ENCODE measurements around the gene COTL1.

Gene COTL1

GRCh38 chr16:84596801-84597527 lies 20.9 kb downstream of the COTL1 start:
- no peak for DNase-seq (ENCODE audit: low read depth in 2 of 2)

- no peak for DNase-seq (ENCODE audit: low read depth in 2 of 2)
Observed at GRCh38 chr16:84596161-84596560, 21.7 kb downstream of the COTL1 start.

- no peak for DNase-seq (ENCODE audit: low read depth in 2 of 2)
Observed at GRCh38 chr16:84595052-84595481, 22.8 kb downstream of the COTL1 start.

DNA sequence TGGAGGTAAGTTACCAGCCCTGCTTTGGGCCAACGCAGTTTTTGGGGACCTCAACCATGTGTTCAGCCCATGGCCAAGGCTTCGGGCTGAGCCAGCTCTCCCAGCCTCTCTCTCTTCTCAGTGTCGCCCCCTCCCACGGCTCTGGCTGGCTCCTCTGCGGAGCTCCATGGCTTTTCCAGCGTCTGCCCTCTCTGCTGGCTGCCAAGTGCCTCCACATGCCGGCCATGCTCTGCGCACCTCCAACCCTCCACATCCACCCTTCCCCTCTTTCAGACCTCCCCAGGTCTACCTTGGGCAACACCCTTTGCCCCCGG lies 23.2 kb downstream of the COTL1 start:
- no peak for DNase-seq (ENCODE audit: low read depth in 2 of 2)

DNA sequence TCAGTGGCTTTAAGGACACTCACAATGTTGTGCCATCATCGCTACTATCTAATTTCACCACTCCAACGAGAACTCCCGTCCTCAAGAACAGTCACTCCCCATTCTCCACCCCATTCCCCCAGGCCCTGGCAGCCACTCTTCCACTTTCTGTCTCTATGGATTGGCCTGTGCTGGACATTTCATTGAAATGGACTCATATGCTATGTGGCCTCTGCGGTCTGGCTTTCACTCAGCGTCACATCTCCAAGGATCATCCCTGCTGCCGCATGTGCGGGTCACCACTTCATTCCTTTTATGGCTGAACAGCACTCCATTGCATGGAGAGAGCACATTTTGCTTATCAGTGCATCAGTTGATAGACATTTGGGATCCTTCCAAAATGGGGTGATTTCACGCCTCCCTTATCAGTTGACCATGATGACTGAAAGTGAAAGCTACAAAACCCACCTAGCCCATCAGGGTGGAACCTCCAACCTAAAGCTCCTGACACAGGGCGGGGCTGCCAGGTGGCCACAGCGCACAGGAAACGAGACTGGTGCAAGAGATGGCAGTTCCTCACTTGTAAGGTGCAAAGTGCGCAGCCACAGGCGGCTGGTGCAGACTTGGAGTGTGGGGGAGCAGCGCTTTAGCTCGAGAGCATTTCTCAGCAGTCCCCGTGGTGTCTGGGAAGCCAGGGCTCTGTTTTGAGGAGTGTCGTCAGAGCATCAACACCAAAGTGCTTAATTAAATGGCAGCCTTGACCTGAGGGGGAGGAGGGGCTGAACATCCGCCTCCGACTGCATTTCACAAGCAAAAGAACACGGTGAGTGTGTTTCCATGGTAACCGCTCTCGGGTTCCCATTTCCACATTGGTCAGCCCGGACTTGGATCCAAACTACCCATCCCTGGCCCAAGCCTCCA lies 23.8 kb downstream of the COTL1 start:
- peak in 1 of 2 donors; percentile 43 for DNase-seq (ENCODE audit: low read depth in 2 of 2)

- no peak for DNase-seq (ENCODE audit: low read depth in 2 of 2)
Observed at GRCh38 chr16:84592718-84593117, 25.2 kb downstream of the COTL1 start.

DNA sequence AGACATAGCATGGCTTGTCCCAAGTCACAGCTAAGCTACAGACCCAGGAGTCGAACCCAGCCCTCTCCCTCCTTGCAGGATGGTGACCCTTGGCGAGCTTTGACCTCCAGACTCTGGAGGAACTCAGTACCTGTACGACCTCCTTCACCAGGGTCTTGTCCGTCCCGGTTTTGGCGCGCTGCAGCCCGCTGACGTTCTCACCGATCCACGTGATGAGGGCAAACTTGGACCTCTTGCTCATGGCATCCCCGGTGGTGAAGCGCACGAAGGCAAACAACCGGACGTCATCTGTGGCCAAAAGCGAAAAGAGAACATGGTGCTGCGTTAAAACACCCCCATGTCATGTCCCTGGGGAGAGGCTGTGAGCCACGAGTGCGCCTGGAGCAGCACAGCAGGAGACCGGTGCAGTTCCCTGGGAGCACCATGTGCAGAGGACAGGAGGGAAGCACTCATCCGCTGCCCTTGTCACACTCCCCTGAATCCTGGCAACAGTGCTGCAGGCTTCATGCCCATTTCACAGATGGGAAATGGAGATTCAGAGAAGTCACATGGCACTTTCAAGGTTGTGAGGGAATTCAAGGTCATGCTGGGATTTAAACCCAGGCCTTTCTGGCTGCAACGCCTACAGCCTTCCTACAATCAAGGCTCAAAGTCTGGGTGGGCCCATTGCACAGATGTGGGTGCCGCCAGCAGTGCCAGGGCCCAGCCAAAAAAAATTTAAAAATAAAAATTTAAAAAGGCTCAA lies 27.7 kb downstream of the COTL1 start:
- DNase-seq (ENCODE audit: low read depth in 2 of 2) = no peak

DNA sequence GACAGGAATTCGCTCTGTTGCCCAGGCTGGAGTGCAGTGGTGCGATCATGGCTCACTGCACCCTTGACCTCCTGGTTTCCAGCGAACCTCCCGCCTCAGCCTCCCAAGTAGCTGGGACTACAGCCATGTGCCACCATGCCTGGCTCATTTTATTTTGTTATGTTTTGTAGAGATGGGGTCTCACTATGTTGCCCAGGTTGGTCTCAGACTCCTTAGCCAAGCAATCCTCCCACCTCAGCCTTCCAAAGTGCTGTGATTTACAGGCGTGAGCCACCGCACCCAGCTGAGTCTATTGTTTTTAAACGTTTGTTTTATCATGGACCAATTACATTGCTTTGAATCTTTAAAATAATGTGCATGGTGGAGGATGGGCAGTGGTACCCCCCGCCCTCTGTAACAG lies 28.9 kb downstream of the COTL1 start:
- DNase-seq (ENCODE audit: low read depth in 2 of 2) = no peak

DNA sequence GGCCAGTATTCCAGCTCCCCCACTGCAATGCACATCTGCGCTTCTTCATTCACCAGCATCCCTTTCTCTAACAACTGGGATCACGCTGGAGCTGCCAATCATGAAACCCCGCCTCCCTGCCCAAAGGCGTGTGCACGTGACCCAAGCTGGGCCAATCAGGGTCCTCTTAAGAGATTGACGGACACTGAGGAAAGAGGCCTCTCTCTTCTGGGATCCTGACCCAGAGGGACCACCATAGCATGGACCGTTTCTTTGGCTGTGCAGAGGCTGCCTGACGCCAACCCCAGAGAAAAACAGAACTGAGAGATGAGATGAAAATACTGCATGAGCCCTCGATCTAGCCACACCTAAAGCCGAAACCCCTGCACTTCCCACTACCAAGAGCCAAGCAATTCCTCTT lies 32.0 kb downstream of the COTL1 start:
- DNase-seq (ENCODE audit: low read depth in 2 of 2) = no peak

DNA sequence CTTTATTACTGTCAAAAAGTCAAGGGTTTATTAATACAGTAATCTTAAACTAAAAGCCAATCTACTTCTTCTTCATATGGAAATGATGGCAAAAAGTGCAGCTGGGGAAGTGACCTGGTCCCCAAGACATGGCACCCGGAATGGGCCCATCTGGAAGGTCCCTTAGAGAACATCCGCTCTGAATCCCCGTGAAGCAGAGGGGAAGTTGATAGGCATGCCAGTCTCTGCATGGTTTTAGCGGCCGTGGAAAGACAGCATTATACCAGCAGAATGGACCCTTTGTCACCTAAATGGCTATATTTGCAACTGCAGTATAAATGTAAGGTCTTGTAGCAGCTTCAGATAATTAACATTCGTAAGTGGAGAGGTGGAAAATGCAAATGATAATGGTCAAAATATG lies 32.4 kb downstream of the COTL1 start:
- no peak for DNase-seq (ENCODE audit: low read depth in 2 of 2)

DNA sequence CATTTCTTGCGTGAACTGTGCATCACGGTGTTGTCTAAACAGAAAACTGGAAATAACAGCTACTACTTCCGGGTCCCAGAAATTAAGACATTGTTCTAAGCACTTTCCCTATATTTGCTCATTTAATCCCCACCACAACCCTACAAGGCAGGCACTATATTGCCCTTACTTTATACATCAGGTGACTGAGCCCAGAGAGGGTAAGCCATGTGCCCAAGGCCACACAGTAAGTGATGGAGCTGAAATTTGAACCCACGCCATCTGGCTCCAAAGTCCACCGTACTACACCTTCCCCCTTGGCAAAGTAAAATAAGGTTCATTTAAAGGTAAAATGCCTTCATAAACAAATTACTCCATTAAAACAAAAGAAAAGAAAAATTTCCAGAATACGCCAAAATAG lies 33.2 kb downstream of the COTL1 start:
- no peak for DNase-seq (ENCODE audit: low read depth in 2 of 2)

GRCh38 chr16:84583995-84584394 lies 33.9 kb downstream of the COTL1 start:
- no peak for DNase-seq (ENCODE audit: low read depth in 2 of 2)

DNA sequence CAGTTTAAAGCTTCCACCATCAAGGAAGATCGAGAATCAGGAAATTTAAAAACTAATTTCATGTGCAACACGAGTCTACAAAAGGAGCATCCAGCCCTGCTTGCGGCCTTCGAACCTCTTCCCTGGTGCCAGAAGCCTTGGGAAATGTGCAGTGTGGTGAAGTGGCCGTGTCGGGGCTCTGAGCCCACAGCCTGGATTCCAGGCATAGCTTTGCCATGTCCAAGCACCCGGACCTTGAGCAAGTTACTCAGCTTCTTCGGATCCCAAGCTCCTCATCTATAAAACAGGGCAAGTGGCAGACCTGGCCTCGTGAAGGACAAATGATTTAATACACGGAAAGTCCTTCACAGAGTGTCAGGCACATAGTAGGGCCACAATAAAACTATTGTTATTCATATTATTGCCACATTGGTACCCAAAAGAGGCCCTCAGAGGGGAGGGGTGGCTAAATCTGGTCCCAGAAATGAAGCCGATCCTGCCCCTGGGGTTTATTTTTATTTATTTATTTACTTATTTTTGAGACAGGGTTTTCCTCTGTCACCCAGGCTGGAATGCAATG lies 34.8 kb downstream of the COTL1 start:
- DNase-seq (ENCODE audit: low read depth in 2 of 2) = no peak

DNA sequence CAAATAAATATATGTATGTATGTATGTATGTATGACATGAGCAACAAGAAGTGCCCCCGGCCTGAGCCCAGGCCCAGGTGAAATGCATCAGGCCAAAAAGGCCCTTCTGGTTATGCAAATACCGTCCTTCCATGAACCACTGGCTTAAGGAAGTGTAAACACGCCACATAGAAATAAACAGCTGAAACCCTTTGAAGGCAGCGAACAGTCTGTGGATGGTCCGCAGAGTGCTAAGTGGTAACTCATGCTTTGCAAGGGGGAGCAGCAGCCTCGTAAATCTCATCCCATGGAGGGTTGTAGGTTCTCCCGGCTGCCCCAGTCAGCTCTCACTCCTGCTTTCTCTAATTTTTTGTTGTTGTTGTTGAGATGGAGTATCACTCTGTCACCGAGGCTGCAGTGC lies 36.7 kb downstream of the COTL1 start:
- DNase-seq (ENCODE audit: low read depth in 2 of 2) = no peak

- DNase-seq (ENCODE audit: low read depth in 2 of 2) = no peak
Observed at GRCh38 chr16:84579936-84580335, 37.9 kb downstream of the COTL1 start.

DNA sequence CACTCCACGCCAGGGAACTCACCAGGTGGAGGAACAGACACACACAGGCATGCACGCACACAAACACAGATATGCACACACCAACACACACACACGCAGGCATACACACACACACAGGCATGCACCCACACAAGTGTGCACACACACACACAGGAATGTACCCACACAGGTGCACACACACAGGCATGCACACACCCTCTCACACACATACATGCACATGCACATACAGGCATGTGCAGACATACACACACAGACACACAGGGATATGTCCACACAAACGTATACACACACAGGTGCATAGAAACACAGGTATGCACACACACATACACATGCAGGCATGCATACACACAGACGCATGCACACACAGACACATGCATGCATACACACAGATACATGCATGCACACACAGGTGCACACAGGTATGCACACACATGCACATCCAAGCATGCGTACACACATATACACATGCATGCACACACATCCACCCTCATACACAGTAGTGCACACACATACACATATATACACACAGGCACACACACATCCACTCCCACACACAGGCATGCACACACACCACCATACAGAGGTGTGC lies 39.2 kb downstream of the COTL1 start:
- no peak for DNase-seq (ENCODE audit: low read depth in 2 of 2)

GRCh38 chr16:84577034-84577803 lies 40.7 kb downstream of the COTL1 start:
- DNase-seq (ENCODE audit: low read depth in 2 of 2) = no peak

DNA sequence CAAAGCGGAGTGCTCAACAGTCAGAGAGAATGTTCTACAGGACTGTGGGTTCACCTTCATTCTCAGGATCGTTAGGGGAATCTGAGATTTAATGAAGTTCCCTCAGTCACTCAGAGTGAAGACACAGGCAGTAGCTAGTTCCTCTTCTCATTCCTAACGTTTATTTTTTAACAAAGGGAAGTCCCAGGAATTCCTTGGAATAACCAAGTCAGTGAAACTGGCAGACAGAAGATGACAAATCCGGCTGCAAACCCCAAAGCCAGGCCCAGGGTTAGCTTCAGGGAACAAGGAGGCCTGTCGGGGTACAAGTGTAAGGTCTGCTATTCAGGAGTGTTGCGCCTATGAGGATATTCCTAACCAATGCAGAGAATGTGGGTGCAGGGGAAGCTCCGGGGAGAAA lies 42.0 kb downstream of the COTL1 start:
- no peak for DNase-seq (ENCODE audit: low read depth in 2 of 2)

DNA sequence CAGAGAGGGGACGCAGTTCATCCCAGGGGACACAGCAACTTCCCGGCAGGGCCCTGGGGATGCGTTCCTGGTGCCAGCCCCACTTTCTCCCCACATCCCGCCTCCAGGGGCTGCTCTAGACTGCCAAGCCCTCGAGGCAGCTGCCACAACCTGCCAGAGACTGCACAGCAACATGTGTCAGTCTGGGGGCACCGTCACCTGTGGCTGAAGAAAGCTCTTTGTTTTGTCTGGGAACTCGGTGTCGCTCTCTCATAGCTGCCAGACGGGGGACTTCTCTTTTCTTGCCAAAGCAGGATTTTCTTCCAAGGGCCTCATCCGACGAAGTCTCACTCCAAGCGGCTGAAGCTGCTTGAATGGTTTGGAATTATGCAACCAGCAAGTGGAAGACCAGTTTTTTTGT lies 43.7 kb downstream of the COTL1 start:
- no peak for DNase-seq (ENCODE audit: low read depth in 2 of 2)

DNA sequence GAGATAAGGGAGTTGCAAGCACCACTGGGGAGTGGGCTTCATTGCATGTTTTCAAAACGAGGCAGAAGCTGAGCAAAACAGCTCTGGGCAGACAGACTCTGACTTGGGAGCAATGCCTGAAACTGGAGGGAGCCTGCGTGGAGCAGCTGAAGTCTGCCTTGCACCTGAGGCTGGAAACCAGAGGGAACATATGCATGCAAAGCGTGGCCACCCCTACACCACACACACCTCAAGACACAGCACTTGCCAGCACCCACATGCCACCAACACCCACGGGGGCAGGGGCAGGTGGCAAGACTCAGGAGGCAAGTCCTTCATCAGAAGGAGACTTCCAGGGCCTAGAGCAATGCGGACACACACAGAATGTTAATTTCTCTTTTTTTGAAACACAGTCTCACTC lies 45.8 kb downstream of the COTL1 start:
- no peak for DNase-seq (ENCODE audit: low read depth in 2 of 2)

GRCh38 chr16:84571506-84571905 lies 46.4 kb downstream of the COTL1 start:
- DNase-seq (ENCODE audit: low read depth in 2 of 2) = no peak
